GM13976 (cell line): Measurements from ENCODE around the gene CISH.

Experiments used
- DNase-seq: peaks from one replicate; pipeline ENCODE4 v3.0.0; 2012; ENCODE audit warnings: low spot score
- CTCF ChIP-seq: IDR thresholded peaks from 2 replicates; pipeline ENCODE4 v1.5.1; 2012; ENCODE audit warnings: borderline replicate concordance, mild to moderate bottlenecking; ENCODE audit not compliant: insufficient read depth; ENCODE audit errors: extremely low read depth, missing control alignments, control extremely low read depth
- in situ Hi-C: fragments of 300-500 bp; cut with MboI; formaldehyde crosslinking; loops from one replicate; pipeline ENCODE4 v1.12.0; 2022; ENCODE audit warnings: low sequenced_read_pairs, mixed read lengths, inconsistent platforms; ENCODE audit not compliant: unreplicated experiment

Gene CISH

GRCh38 chr3:50568947-50569749 is 42.4 kb downstream of the CISH start, which contains the start of gene HEMK1:
Gene HEMK1 (plus strand): TSS chr3:50569522. CDS start chr3:50571105, 1,583 bp downstream.
- DNase-seq = peak; percentile 99
- in situ Hi-C loops = no loop called here
- no peak for TF ChIP-seq CTCF

GRCh38 chr3:50567386-50568167 is 44.0 kb downstream of the CISH start, which contains the start of gene C3orf18:
Gene C3orf18 (minus strand): TSS chr3:50567747. CDS start chr3:50565699, 2,048 bp downstream.
- in situ Hi-C loops = no loop called here
- peak; percentile 99 for DNase-seq
- TF ChIP-seq CTCF = no peak

- DNase-seq = no peak
- TF ChIP-seq CTCF = no peak
- in situ Hi-C loops = no loop called here
These were observed 44.6 kb downstream of the CISH start for GRCh38 chr3:50567011-50567385.

- in situ Hi-C loops = no loop called here
- no peak for DNase-seq
- no peak for TF ChIP-seq CTCF
These were observed 47.3 kb downstream of the CISH start for GRCh38 chr3:50564321-50564720.

GRCh38 chr3:50563867-50564266 is 47.7 kb downstream of the CISH start:
- no peak for TF ChIP-seq CTCF
- in situ Hi-C loops = no loop called here
- DNase-seq = no peak

- no peak for DNase-seq
- in situ Hi-C loops = no loop called here
- no peak for TF ChIP-seq CTCF
These were observed 48.7 kb downstream of the CISH start for GRCh38 chr3:50562861-50563260.
